ENCODE measurements around the gene LRRC23. TPM values are rescaled to one million over a fixed set of nuclear protein-coding genes. Genes with fewer than 3 reads are reported as not detected.

The LRRC23 gene
- total and polyA plus RNA-seq, 2 donors from 2014 or later: 16.6 to 19.7 TPM

DNA sequence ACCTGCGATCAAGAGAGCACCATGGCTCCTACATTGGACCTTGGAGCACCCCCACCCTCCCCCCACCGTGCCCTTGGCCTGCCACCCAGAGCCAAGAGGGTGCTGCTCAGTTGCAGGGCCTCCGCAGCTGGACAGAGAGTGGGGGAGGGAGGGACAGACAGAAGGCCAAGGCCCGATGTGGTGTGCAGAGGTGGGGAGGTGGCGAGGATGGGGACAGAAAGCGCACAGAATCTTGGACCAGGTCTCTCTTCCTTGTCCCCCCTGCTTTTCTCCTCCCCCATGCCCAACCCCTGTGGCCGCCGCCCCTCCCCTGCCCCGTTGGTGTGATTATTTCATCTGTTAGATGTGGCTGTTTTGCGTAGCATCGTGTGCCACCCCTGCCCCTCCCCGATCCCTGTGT, 37.2 kb downstream of the LRRC23 start:
- intact Hi-C loops (cut with DNase I): loop anchor here (10.0 kb wide), 1 partner anchor 153 kb away; the partner anchor contains the start of gene C1R
- peaks cover 0 to 34% (median 26%) of the 10 kb centered on the region in 3 donors for H3K4me1 ChIP-seq (ENCODE audit: control insufficient read depth in 2 of 3, insufficient read depth in 2 of 3, low read depth in 1 of 3, low read length in 3 of 3)
- no peak for FAIRE-seq

DNA sequence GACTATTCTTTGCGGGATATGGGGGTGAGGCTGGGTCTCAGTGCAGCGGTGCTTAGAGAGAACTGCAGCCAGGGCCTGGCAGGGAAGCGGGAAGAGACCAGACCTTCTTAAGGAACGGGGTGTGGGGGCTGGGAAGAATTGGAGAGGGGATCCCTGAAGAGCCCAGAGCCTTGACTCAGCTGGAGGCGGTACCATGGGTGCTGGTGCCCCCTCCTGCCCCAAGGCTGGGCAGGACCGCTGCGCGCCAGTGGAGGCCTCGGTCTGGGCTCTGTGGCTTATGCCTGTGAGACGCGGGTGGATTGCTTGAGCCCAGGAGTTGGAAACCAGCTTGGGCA, 37.7 kb downstream of the LRRC23 start:
- Histone ChIP-seq H3K9ac (ENCODE audit: low read length in 3 of 3) (no peak overlapping the region), H3K4me3 (ENCODE audit: low read length in 3 of 3) (no peak overlapping the region), H3K36me3 (ENCODE audit: control insufficient read depth in 2 of 3, insufficient read depth in 3 of 3, low read length in 3 of 3) (peaks cover 0 to 4% (median 3%) of the 10 kb centered on the region in 3 donors), H3K27me3 (ENCODE audit: control insufficient read depth, insufficient read depth, low read length) (no peaks in the 10 kb centered on the region), H3K4me1 (ENCODE audit: control insufficient read depth in 2 of 3, insufficient read depth in 2 of 3, low read depth in 1 of 3, low read length in 3 of 3) (peaks cover 0 to 36% (median 29%) of the 10 kb centered on the region in 3 donors), H3K9me3 (ENCODE audit: control insufficient read depth in 2 of 3, insufficient read depth in 1 of 3, low read length in 3 of 3) (no peaks in the 10 kb centered on the region), H3K27ac (ENCODE audit: low read depth in 2 of 2, low read length in 2 of 2) (no peak overlapping the region)
- DNase-seq (peak in 1 of 5 donors; percentile 72), FAIRE-seq (no peak)
- intact Hi-C loops (cut with DNase I): loop anchor here (10.0 kb wide), 1 partner anchor 153 kb away; the partner anchor contains the start of gene C1R
- TF ChIP-seq, protein P1, sequence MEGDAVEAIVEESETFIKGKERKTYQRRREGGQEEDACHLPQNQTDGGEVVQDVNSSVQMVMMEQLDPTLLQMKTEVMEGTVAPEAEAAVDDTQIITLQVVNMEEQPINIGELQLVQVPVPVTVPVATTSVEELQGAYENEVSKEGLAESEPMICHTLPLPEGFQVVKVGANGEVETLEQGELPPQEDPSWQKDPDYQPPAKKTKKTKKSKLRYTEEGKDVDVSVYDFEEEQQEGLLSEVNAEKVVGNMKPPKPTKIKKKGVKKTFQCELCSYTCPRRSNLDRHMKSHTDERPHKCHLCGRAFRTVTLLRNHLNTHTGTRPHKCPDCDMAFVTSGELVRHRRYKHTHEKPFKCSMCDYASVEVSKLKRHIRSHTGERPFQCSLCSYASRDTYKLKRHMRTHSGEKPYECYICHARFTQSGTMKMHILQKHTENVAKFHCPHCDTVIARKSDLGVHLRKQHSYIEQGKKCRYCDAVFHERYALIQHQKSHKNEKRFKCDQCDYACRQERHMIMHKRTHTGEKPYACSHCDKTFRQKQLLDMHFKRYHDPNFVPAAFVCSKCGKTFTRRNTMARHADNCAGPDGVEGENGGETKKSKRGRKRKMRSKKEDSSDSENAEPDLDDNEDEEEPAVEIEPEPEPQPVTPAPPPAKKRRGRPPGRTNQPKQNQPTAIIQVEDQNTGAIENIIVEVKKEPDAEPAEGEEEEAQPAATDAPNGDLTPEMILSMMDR (IDR thresholded peaks at IDR 0.05; ENCODE audit: borderline replicate concordance, extremely low read depth, insufficient read depth): no peak

More for the DNA sequence above, 37.2 kb downstream of the LRRC23 start:
- Histone ChIP-seq H3K36me3 (ENCODE audit: control insufficient read depth in 2 of 3, insufficient read depth in 3 of 3, low read length in 3 of 3) (peaks cover 0 to 4% (median 3%) of the 10 kb centered on the region in 3 donors), H3K4me3 (ENCODE audit: low read length in 3 of 3) (no peak overlapping the region), H3K27me3 (ENCODE audit: control insufficient read depth, insufficient read depth, low read length) (no peaks in the 10 kb centered on the region), H3K9ac (ENCODE audit: low read length in 3 of 3) (no peak overlapping the region), H3K27ac (ENCODE audit: low read depth in 2 of 2, low read length in 2 of 2) (no peak overlapping the region), H3K9me3 (ENCODE audit: control insufficient read depth in 2 of 3, insufficient read depth in 1 of 3, low read length in 3 of 3) (no peaks in the 10 kb centered on the region)
- DNase-seq: peak in 2 of 5 donors; percentile 68 to 80
- TF ChIP-seq, protein P1 (IDR thresholded peaks at IDR 0.05; ENCODE audit: borderline replicate concordance, extremely low read depth, insufficient read depth): no peak

DNA sequence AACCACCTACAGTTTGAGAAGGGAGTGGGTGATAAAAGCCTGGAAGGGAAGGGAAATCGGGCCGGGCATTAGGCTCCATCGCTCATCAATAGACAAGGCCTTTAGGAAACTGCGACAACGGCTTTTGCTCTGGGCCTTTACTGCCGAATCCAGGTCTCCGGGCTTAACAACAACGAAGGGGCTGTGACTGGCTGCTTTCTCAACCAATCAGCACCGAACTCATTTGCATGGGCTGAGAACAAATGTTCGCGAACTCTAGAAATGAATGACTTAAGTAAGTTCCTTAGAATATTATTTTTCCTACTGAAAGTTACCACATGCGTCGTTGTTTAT, 38.7 kb downstream of the LRRC23 start:
- Histone ChIP-seq H3K27ac (ENCODE audit: low read depth in 2 of 2, low read length in 2 of 2) (peak overlapping the region; percentile 96 to 97), H3K4me1 (ENCODE audit: control insufficient read depth in 2 of 3, insufficient read depth in 2 of 3, low read depth in 1 of 3, low read length in 3 of 3) (peaks cover 0 to 32% (median 24%) of the 10 kb centered on the region in 3 donors), H3K36me3 (ENCODE audit: control insufficient read depth in 2 of 3, insufficient read depth in 3 of 3, low read length in 3 of 3) (peaks cover 0 to 4% (median 3%) of the 10 kb centered on the region in 3 donors), H3K27me3 (ENCODE audit: control insufficient read depth, insufficient read depth, low read length) (no peaks in the 10 kb centered on the region), H3K4me3 (ENCODE audit: low read length in 3 of 3) (peak overlapping the region; percentile 22 to 89 (median 84)), H3K9ac (ENCODE audit: low read length in 3 of 3) (peak overlapping the region; percentile 21 to 93 (median 85)), H3K9me3 (ENCODE audit: control insufficient read depth in 2 of 3, insufficient read depth in 1 of 3, low read length in 3 of 3) (no peaks in the 10 kb centered on the region)
- peak; percentile 66 for FAIRE-seq
- TF ChIP-seq, protein P1 (IDR thresholded peaks at IDR 0.05; ENCODE audit: borderline replicate concordance, extremely low read depth, insufficient read depth): no peak
- DNase-seq: peak in 4 of 5 donors; percentile 88 to 97 (median 90)
- intact Hi-C loops (cut with DNase I): loop anchor here (10.0 kb wide), 1 partner anchor 151 kb away; the partner anchor contains the start of gene C1R
